Activated CD4-positive, alpha-beta T cell treated with anti-CD3 and anti-CD28 coated beads, Interleukin-2, Interleukin-4, amounts not matched to agents 100 ng/mL and 50 ng/mL, durations not matched to agents 16 hours and 8 hours (primary cell): ENCODE data around the gene CCNT1.
A peak's percentile ranks its signal among the peaks of the same experiment; 100 is the strongest.
"Not testable (repeated sequence)": the region's sequence is repeated elsewhere in the genome, so short reads cannot be mapped to it uniquely, and the experiment has no call there.

Source experiments
- DNase-seq: peaks from one replicate; pipeline ENCODE4 v3.0.0-alpha.2; 2020; ENCODE audit warnings: low spot score

CCNT1 gene

DNA sequence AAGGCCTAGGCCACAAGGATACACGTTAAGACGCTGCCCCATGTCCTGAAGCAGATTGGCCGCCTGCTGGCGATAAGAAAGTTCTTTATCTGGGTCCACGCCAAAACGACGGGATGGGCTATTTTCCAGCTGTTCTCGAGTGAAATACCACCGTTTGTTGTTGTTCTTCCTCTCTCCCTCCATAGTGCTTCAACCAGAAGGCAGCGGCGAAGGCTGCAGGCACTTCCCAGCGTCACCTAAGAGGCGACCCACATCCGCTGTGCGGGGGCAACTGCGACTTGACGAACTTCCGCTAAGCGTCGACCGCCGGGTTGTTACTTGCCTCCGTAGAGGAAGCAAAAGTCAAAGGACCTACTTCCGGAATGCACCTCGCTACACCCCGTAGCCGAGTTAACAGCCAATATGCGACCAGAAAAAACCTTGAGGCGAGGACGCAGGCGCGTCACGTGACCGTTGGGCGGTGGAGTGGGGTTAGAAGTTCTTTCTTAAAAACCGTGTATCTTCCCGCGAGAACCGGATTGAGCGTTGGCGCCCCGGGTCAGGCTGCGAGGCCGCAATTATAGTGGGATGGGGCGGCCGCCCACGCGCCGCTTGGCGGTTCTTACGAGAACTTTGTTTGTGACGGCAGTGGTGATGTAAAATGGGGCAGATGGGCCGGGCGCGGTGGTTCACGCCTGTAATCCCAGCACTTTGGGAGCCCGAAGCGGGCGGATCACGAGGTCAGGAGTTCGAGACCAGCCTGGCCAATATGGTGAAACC, at the start of gene CCNT1:
Gene CCNT1, minus strand, starts transcription at position 215 of the 759 bp plus-strand sequence. Its CDS starts 32 bp downstream, at position 183.
- DNase-seq: peak; percentile 99

DNA sequence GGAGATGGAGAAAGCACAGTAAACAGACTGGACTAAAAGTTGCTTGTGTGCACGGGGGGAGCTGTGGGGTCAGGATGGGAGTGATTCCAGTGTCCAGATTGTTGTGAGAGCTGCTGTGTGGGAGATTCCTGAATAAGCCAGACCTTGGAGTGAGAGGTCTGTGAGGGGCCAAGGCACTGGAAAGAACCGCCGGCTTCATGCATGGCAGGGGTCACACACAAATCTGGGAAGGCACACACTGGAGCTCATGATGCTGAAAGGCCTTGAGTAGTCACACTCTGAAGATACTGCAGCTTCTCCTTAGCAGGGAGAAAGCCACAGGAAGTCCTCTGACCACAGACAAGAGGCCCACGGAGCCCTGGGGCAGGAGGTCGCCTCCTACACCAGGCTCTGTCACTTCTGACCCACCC, 49.3 kb upstream of the CCNT1 start:
- DNase-seq: peak; percentile 18

DNA sequence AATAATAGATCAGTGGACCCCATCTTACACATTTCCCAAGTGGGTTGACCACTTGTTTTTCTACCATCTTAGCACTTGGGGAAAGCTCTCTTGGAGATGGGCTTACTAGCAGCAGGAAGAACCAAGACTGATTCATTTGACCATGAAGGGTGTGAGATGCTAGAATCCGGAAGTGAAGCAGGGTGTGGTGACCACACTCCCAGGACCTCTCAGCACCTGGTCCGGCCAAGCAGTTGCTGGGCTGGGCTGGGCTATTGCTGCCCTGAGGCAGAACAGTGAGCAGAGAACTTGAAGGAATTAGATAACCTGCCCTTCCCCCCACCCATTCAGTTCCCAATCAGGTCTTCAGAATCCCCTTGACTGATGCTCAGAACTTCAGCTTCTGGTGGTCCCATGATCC, 48.0 kb upstream of the CCNT1 start:
- DNase-seq: no peak

DNA sequence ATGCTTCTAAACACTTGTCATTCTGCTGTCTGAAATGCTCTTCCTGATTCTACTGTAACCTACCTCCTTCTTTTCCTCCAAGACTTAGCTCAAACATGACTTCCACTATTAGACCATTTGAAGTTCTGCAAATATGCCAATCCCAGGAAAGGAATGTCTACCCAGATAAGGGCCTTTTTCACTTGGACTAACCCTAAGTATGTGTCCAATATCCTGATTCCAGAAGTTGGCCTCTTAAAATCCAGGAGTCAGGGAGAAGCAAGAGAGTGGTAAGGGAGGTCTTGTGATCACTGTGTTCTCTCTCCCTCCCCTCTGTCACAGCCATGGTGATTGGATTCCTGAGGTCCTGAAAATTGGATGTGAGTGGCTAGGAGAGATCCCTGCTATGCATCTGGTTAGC, 42.2 kb upstream of the CCNT1 start:
- DNase-seq: no peak

DNA sequence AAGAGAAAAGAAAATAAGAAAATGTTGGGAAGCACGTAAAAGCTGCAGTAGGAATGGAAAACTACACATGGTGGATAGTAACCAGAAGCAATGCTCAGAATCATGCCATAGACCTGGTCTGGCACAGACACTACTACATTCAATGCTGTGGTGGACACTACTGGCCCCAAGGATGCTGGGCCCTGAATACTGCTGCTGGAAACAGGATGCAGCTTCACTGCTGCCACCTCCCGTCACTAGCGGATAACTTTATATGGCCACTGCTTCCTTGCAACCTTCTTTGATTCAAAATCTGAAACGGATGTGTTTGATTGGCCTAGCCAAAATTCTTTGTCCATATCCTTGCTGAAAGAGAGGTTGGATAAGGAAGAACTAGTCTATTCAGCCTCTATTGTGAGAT, 41.7 kb upstream of the CCNT1 start:
- DNase-seq: no peak

DNA sequence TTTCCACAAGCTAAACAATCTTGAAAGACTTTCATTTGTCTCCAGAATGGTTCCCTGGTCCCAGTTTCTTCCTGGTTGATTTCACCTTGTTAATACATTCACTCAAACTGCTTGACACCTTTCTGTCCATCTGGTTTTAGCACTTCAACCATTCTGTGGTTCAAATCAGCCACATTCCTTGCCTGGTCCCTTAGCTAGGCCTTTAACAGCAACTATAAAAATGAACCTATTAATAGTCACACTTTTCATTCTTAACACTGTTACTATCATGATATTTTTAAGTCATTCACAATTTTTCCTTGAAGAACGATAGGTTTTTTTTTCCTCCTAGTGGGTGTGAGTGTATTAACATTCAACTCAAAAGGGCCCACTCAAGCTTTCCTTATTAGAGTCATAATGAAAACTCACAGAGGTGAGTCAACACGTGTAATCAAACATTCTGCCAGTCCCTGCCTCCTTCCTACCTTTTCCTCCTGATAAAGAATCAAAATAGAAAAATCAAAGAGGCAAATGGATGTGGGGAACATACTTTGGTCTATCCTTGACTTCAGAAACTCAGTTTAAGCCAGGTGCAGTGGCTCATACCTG, 34.4 kb upstream of the CCNT1 start:
- peak; percentile 47 for DNase-seq

DNA sequence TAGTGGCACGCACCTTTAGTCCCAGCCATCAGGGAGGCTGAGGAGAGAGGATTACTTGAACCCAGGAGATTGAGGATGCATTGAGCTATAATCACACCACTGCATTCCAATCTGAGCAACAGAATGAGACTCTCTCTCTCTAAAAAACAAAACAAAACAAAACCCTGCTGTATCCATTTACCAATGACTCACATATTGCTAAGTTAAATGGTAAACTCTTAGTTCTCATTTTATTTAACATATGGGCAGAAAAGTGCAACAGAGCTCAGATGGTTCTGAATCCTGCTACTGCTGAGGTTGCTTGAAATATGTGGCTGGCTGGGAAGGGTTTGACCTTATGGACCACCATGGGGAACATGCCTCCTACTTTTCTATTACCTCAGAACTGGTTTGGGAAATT, 33.7 kb upstream of the CCNT1 start:
- no peak for DNase-seq

DNA sequence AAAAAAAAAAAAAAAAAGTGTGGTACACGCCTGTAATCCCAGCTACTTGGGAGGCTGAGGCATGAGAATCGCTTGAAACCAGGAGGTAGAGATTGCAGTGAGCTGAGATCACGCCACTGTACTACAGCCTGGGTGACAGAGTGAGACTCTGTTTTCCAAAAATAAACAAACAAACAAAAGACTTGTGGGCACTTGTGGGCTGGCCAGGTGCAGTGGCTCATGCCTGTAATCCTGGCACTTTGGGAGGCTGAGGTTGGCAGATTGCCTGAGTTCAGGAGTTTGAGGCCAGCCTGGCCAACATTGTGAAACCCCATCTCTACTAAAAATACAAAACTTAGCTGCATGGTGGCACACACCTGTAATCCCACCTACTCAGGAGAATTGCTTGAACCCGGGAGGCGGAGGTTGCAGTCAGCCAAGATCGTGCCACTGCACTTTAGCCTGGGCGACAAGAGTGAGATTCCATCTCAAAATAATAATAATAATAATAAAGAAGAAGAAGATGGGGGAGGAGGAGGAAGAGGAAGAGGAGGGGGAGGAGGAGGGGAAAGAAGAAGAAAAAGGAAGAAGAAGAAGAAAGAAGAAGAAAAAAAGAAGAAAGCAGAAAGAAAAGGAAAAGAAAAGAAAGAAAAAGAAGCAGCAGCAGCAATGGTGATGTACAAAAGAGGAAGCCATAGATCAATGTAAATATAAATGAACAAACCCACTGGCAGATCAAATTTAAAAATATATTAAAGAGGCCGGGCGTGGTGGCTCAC, 27.9 kb upstream of the CCNT1 start:
- no peak for DNase-seq

DNA sequence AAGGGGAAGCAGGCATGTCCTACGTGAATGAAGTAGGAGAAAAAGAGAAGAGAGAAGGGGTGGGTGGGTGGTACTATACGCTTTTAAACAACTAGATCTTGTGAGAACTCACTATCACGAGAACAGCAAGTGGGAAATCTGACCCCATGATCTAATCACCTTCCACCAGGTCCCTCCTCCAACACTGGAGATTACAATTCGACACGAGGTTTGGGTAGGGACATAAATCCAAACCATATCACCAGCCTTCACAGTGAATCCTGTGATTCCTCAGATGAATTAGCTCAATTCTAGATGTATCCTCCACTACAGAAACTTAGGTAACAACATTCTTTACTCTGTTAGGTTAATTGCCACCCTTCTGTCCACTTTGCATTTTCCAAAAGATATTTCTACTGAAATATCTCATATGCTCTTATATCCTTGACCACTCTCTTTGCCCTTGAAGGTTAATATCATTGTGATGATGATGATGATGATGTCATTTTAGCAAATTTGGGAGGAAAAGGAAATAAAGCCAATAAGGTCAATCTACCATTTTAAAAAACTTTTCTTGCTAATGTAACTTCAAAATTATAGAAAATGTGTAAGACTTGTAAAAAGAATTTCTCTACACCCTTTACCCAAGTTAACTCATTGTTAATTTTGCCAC, 23.2 kb upstream of the CCNT1 start:
- DNase-seq: no peak

DNA sequence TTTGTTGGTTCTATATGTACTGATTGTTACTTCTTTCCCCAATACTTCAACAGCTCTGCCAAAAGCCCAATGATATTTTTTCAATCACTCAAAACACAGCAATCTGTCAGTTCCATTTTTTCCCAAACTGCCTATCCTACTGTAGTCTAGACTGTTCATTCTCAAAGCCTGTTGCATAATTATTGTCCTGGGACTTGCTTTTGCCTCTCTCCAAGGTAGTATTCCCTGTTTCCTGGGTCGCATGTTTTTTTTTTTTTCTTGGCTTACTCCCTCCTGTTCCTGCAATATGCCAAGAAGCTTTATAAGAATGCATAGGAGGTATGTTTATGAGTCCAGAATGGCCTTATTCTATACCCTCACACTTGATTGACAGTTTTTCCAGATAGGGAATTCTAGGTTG, 19.9 kb upstream of the CCNT1 start:
- no peak for DNase-seq

DNA sequence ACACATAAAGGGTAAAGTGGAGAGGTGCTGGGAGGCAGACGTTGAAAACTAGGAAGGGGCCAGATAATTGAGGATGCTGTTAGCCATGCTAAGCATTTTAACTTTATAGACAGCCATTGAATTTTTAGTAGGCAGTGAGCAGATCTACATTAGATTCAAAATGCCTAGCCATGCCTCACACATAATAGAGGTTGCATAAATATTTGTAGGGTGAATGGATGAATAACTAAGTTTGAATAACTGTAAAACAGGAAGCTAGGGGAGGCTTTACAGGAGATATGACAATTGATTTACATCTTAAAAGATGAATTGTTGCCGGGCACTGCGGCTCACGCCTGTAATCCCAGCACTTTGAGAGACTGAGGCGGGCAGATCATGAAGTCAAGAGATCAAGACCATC, 12.3 kb upstream of the CCNT1 start:
- no peak for DNase-seq

DNA sequence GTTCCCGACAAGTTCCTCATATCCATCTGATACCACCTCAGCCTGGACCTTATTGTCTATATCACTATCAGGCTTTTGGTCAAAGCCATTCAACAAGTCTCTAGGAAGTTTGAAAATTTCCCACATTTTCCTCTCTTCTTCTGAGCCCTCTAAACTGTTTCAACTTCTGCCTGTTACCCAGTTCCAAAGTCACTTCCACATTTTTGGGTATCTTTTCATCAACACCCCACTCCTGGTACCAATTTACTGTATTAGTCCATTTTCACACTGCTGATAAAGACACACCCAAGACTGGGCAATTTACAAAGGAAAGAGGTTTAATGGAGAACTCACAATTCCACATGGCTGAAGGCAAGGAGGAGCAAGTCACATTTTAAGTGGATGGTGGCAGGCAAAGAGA, 4.2 kb upstream of the CCNT1 start:
- DNase-seq: not testable (repeated sequence)

DNA sequence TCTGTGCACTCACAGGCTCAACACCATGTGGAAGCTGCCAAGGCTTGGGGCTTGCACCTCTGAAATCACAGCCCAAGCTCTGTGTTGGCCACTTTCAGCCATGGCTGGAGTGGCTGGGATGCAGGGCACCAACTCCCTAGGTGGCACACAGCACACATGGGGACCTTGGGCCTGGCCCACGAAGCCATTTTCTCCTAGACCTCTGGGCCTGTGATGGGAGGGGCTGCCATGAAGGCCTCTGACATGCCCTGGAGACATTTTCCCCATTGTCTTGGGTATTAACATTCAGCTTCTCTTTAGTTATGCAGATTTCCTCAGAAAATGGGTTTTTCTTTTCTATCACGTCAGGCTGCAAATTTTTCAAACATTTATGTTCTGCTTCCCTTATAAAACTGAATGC, 3.7 kb upstream of the CCNT1 start:
- not testable (repeated sequence) for DNase-seq

DNA sequence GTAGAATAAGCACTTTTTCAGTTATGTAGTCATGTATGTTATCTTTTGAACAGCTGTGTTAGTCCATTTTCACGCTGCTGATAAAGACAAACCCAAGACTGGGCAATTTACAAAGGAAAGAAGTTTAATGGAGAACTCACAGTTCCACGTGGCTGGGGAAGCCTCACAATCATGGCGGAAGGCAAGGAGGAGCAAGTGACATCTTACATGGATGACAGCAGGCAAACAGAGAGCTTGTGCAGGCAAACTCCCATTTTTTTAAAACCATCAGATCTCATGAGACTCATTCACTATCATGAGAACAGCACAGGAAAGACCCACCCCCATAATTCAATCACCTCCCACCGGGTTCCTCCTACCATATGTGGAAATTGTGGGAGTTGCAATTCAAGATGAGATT, 2.5 kb upstream of the CCNT1 start:
- not testable (repeated sequence) for DNase-seq

DNA sequence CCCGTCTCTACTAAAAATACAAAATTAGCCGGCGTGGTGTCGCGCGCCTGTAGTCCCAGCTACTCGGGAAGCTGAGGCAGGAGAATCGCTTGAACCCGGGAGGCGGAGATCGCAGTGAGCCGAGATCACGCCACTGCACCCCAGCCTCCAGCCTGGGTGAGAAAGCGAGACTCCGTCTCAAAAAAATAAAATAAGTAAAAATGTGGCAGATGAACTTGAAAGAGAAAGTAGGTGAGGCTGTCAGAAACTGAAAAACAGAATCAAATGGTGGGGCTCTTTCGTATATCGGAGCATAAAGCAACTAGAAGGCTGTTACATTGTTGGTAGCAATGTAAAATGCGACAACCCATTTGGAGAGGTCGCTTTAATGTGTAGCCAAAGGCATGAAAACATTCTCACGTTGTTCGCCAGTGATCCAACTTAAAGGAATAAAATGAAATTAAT, 767 bp upstream of the CCNT1 start:
- DNase-seq: peak; percentile 13

DNA sequence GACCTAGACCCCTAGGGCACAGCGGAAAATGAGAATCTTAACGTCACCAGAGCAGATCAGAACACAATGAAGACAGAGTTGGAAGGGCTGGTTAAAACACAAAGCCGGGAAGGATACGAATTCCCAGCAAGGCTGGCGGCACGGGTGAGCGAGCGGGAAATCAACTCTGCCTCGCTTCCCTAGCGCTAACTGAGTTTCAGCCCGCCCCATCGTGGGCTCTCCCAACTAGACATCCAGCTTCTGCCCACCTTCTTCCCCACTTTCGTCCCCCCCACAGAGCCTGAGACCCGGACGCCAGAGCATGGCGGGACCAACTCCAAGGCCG, 377 bp downstream of the CCNT1 start:
- DNase-seq: no peak

DNA sequence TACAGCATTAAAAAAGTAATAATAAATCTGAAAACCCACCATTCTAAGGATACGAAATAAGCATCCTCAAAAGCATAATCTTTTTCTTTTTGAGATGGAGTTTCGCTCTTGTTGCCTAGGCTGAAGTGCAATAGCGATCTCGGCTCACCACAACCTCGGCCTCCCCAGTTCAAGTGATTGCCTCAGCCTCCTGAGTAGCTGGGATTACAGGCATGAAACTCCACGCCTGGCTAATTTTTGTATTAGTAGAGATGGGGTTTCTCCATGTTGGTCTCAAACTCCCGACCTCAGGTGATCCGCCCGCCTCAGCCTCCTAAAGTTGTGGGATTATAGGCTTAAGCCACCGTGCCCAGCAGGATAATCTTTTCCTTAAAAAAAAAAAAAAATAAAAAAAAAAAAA, 4.3 kb downstream of the CCNT1 start:
- no peak for DNase-seq

DNA sequence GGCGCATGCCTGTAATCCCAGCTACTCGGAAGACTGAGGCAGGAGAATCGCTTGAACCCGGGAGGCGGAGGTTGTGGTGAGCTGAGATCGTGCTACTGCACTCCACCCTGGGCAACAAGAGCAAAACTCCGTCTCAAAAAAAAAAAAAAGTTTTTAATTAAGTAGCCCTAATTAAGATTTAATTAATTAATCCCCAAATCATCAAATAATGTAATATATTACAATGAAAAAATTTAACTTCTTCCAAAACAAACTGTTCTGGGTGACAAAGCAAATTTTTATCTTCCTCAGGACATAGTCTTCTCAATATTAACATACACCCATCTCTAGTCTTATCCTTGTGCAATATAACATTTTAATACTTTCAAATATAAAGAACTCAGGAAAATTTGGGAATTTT, 17.7 kb downstream of the CCNT1 start:
- not testable (repeated sequence) for DNase-seq

DNA sequence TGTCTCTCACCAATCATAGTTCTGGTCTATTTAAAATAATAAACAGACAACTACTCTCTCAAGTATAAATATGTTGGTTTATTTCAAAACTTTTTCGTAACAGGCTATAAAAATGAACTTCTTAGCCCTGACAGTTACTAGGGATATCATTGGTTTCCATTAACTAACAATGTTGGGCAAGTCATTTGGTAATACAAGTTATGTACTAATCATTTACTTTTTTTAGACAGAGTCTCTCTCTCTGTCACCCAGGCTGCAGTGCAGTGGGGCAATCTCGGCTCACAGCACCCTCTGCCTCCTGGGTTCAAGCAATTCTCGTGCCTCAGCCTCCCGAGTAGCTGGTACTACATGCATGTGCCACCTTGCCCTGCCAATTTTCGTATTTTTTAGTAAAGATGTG, 19.9 kb downstream of the CCNT1 start:
- no peak for DNase-seq

DNA sequence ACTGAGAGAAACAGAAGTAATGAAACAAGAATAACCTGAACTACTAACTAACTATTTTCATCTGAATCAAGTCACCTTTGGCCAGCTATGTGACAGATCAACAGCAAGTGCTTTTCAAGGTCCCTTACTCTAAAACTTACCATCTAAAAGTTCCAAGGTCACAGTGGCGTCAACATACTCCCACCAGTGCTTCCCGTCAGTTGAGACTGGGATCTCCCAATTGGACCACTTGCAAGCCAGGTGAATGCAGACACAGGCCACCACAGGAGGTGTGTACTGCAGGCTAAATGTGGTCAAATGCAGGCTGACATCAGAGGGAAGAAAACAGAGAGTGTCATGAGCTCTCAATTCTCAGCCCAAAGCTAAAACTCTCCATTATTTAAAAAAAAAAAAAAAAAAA, 20.6 kb downstream of the CCNT1 start:
- no peak for DNase-seq

DNA sequence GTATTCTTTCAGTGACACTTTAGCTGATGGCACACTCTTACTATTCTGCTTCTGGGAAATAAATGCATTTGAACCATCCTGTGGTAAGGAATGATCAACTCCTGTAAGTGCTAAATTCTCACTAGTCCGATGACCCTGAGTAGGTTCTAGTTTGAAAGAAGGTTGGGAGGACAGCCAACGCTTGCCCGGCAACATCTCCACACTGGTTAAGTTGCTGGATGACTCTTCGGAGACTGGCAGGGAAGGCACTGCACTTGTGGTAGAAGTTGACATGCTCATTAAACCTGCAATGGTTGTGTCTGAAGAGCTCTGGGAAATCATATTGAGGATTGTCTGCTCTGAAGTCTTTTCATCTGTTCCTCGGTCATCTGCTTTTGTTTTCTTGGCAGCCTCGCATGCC, 22.5 kb downstream of the CCNT1 start:
- DNase-seq: no peak

DNA sequence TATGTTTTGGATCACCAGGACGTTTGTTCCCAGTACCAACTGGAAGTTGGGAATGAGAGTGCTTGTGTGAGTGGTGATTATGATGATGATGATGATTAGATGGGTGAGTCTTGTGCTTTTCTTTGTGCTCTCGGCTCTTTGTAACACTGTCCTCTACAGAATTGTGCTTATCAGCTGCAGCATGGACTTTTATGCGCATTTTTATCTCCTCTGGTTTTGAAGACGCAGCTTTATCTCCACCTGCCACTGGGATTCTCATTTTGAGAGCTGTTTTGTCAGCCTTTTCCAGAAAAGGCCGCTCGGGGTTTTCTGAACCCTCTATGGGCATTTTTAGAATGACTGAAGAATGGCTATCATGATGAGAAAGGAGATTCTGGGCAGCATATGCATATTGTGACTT, 22.9 kb downstream of the CCNT1 start:
- DNase-seq: no peak
